SU-DHL-6 (cell line): ENCODE measurements around the gene GZMA.

Experiments
- CTCF ChIP-seq: fragments of 200-600 bp; sonication (generic); IDR thresholded peaks from one replicate; pipeline ENCODE4 v1.5.1; 2017; ENCODE audit warnings: antibody characterized with exemption, mild to moderate bottlenecking, low read length, moderate library complexity; ENCODE audit not compliant: insufficient read depth, poor library complexity, severe bottlenecking
- EZH2phosphoT487 ChIP-seq: fragments of 200-600 bp; sonication (generic), shearing (Covaris generic); conservative IDR thresholded peaks from 2 replicates; pipeline ENCODE4 v1.6.1; 2018; ENCODE audit warnings: mild to moderate bottlenecking, antibody characterized with exemption, low read length, moderate library complexity, mixed read lengths

DNA sequence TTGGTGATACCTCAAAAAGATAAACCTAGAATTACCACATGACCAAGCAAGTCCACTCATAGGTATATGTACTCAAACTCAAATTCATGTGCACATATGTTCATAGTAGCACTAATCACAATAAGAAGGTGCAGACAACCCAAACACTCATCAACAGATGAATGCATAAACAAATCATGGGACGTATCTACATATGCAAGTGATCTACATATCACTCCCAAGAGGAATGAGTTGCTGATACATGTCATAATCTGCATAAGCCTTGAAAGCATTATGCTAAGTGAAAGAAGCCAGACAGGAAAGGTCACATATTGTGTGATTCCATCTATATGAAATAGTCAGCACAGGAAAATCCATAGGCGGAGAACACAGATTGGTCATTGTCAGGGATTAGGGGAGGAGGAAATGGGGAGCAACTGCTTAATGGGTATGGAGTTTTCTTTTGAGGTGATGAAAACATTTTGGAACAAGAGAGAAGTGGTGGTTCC is 46.9 kb downstream of the GZMA start:
- no peak for TF ChIP-seq CTCF
- no peak for TF ChIP-seq EZH2phosphoT487
